Tibial nerve (tissue), 4 donors: Measurements from ENCODE around the gene WDR70. TPM values are rescaled to one million over a fixed set of nuclear protein-coding genes. Genes with fewer than 3 reads are reported as not detected.

Experiments used
- DNase-seq, 2 donors: peaks; one replicate each; pipeline ENCODE4 v3.0.0-alpha.2; 2019; ENCODE audit warnings: low spot score in 2 of 2
- H3K27ac ChIP-seq, 4 donors: fragments of 200-600 bp; sonication (generic) in 3 of 4; one replicate each; pipeline ENCODE4 v1.5.1; 2017 to 2019; ENCODE audit warnings: mild to moderate bottlenecking in 1 of 4
- H3K27me3 ChIP-seq, 2 donors: fragments of 200-600 bp; sonication (generic) in 1 of 2; one replicate each; pipeline versions ENCODE4 v1.5.1 to v1.6.0; 2017 to 2019
- H3K36me3 ChIP-seq, 3 donors: fragments of 200-600 bp; sonication (generic); one replicate each; pipeline ENCODE4 v1.5.1; 2018 to 2019
- H3K4me1 ChIP-seq, 4 donors: fragments of 200-600 bp; sonication (generic) in 3 of 4; one replicate each; pipeline ENCODE4 v1.5.1; 2017 to 2019
- H3K4me3 ChIP-seq, 4 donors: fragments of 200-600 bp; sonication (generic) in 3 of 4; one replicate each; pipeline ENCODE4 v1.5.1; 2017 to 2019; ENCODE audit warnings: mild to moderate bottlenecking in 1 of 4, moderate library complexity in 1 of 4
- H3K9me3 ChIP-seq, 4 donors: fragments of 200-600 bp; sonication (generic) in 3 of 4; one replicate each; pipeline ENCODE4 v1.5.1; 2017 to 2019
- EP300 ChIP-seq, 2 donors: sonication (generic); formaldehyde crosslinking; IDR thresholded peaks; one replicate each; pipeline ENCODE4 v1.6.1; 2017; ENCODE audit warnings: antibody characterized with exemption in 2 of 2, mild to moderate bottlenecking in 1 of 2
- POLR2A ChIP-seq, 2 donors: fragments of 450-650 bp; IDR thresholded peaks; one replicate each; pipeline ENCODE4 v1.6.1; 2017; ENCODE audit warnings: antibody characterized with exemption in 2 of 2, mild to moderate bottlenecking in 2 of 2, moderate library complexity in 2 of 2
- WGBS, 2 donors: methylation state at CpG; one replicate each; pipeline ENCODE4 v1.1.5; 2018; 5-methylcytosine and 5-hydroxymethylcytosine counted together
- total RNA-seq, 4 donors: library from RNA; depleted of rRNA; stranded (reverse); fragments of >200 nt; gene quantifications; one replicate each; pipeline ENCODE4 v1.1.0, GENCODE V29; 2016
- TF ChIP-seq, protein P1 (sequence below), 5 experiments: fragments of 200-600 bp in 3 of 5; fragments of 450-650 bp in 2 of 5; sonication (generic) in 3 of 5; IDR thresholded peaks; one replicate each; pipeline ENCODE4 v1.5.1; 2016 to 2019; ENCODE audit warnings: antibody characterized with exemption in 5 of 5, mild to moderate bottlenecking in 3 of 5, moderate library complexity in 2 of 5

WDR70 gene
- total RNA-seq, 4 donors from 2014 or later, result 35.1 to 68.6 (median 47.4) TPM

DNA sequence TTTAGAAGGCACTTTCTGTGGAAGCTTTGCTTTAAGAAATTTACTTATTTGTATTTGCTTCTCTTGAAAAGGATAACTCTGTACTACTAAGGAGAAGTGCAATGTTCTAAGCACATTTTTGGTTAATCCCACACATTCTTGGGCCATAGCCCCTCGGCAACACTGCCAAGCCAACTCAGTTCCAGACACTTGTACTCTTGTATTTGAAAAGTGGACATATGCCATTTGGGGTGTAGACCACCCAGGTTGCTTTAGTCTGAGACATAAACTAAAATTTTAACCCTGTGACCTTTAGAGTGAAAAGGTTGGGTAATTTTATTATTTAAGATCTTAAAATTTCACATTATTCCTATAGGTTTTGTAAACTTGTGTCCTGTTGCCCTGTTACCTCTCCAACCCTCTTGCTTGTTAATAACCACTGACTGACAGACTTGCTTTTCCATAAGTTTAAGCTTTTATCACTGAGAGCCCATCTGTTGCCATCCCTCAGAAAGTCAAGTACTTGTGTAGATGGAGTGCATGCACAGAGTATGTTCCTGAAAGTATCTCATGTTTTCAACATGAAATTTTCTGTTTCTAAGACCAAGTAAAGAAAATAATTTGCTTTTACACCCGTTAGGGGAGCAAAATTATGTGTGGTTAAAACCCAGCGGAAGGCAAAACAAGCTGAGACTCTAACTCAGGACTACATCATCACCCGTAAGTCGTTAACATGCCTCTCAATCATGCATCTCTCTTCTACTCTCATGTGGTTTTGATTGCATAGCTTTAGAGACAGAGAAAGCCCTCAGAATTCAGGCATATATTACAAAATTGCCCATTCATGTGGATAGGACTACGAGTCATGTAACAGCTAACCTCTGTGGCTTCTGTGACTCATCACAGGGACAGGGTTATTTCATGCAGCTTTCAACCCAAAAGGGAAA is 343.4 kb downstream of the WDR70 start:
- no peak for DNase-seq
- H3K9me3 ChIP-seq, result no peaks in the 10 kb centered on the region
- H3K4me1 ChIP-seq, result peaks cover 0 to 9% (median 4%) of the 10 kb centered on the region in 4 donors
- H3K27me3 ChIP-seq, result no peaks in the 10 kb centered on the region
- no peak for TF ChIP-seq POLR2A (IDR thresholded peaks at IDR 0.05)
- TF ChIP-seq, protein P1, sequence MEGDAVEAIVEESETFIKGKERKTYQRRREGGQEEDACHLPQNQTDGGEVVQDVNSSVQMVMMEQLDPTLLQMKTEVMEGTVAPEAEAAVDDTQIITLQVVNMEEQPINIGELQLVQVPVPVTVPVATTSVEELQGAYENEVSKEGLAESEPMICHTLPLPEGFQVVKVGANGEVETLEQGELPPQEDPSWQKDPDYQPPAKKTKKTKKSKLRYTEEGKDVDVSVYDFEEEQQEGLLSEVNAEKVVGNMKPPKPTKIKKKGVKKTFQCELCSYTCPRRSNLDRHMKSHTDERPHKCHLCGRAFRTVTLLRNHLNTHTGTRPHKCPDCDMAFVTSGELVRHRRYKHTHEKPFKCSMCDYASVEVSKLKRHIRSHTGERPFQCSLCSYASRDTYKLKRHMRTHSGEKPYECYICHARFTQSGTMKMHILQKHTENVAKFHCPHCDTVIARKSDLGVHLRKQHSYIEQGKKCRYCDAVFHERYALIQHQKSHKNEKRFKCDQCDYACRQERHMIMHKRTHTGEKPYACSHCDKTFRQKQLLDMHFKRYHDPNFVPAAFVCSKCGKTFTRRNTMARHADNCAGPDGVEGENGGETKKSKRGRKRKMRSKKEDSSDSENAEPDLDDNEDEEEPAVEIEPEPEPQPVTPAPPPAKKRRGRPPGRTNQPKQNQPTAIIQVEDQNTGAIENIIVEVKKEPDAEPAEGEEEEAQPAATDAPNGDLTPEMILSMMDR (IDR thresholded peaks at IDR 0.05), result no peak
- TF ChIP-seq EP300 (IDR thresholded peaks at IDR 0.05), result no peak
- peaks cover 0 to 41% (median 3%) of the 10 kb centered on the region in 3 donors for H3K36me3 ChIP-seq
- H3K27ac ChIP-seq, result peak overlapping the region in 1 of 4 donors; percentile 37
- H3K4me3 ChIP-seq, result no peak overlapping the region
- 52 to 57% methylated on average over 6 of the region's 6 CpGs for WGBS, 2 donors

GRCh38 chr5:37723162-37723961 is 344.2 kb downstream of the WDR70 start:
- Histone ChIP-seq H3K36me3 (peaks cover 0 to 50% (median 3%) of the 10 kb centered on the region in 3 donors), H3K27me3 (no peaks in the 10 kb centered on the region), H3K27ac (no peak overlapping the region), H3K4me1 (peaks cover 0 to under 1% (median under 1%) of the 10 kb centered on the region in 4 donors), H3K4me3 (no peak overlapping the region), H3K9me3 (no peaks in the 10 kb centered on the region)
- DNase-seq, result no peak
- WGBS, 2 donors, result 78 to 79% methylated on average over 8 of the region's 8 CpGs
- TF ChIP-seq POLR2A (IDR thresholded peaks at IDR 0.05), result no peak
- TF ChIP-seq, protein P1 (IDR thresholded peaks at IDR 0.05), result no peak
- TF ChIP-seq EP300 (IDR thresholded peaks at IDR 0.05), result no peak

DNA sequence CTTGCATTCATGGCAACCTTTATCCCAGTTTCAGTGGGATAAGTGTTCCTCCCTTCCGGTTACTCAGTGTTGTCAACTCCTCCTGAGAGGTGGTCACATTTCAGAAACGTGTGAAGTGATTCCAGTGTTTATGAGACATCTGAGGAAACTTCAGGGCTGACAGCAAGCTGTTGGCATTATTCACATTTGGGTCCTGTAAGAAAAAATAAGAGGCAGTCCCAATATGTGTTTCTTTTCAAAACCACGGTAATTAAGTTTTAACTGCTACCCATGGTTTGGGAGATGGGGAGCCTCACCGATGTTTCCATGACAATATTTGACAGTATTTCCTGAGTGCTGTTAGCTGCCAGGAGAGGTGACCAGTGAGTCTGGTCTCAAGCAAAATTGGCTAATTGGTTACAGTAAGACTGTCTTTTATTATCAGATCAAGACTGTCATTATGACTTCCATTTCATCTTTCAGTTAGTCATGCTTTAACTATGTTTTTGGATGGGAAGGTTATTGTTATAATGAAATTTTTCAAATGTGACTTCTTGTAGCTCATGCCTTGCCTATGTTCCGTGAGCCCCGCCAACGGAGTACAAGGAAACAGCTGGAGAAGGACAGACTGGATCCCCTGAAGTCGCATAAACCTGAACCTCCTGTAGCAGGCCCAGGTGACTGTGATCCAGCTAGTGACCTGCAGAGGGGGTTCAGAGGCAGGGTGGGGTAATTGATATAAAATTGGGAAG is 345.4 kb downstream of the WDR70 start:
- H3K36me3 ChIP-seq, result peaks cover 0 to 62% (median 3%) of the 10 kb centered on the region in 3 donors
- TF ChIP-seq POLR2A (IDR thresholded peaks at IDR 0.05) (no peak), EP300 (IDR thresholded peaks at IDR 0.05) (no peak)
- TF ChIP-seq, protein P1 (IDR thresholded peaks at IDR 0.05), result no peak
- no peak for DNase-seq

GRCh38 chr5:37725185-37725584 is 346.1 kb downstream of the WDR70 start:
- H3K9me3 ChIP-seq, result no peaks in the 10 kb centered on the region
- H3K4me1 ChIP-seq, result no peaks in the 10 kb centered on the region
- no peak for DNase-seq
- WGBS, 2 donors, result 89 to 96% methylated on average over 2 of the region's 2 CpGs
- H3K27me3 ChIP-seq, result no peaks in the 10 kb centered on the region
- no peak overlapping the region for H3K27ac ChIP-seq
- H3K4me3 ChIP-seq, result no peak overlapping the region
- TF ChIP-seq, protein P1 (IDR thresholded peaks at IDR 0.05), result no peak
- no peak for TF ChIP-seq EP300 (IDR thresholded peaks at IDR 0.05)
- peaks cover 0 to 68% (median 3%) of the 10 kb centered on the region in 3 donors for H3K36me3 ChIP-seq

More for the DNA sequence above, 345.4 kb downstream of the WDR70 start:
- Histone ChIP-seq H3K4me3 (no peak overlapping the region), H3K4me1 (no peaks in the 10 kb centered on the region), H3K27ac (no peak overlapping the region), H3K27me3 (no peaks in the 10 kb centered on the region), H3K9me3 (no peaks in the 10 kb centered on the region)
- 92 to 93% methylated on average over 8 of the region's 8 CpGs for WGBS, 2 donors
